A673 (cell line): ENCODE measurements around the gene ZC3H14. TPM values are rescaled to one million over a fixed set of nuclear protein-coding genes. Genes with fewer than 3 reads are reported as not detected.

Source experiments
- BruUV-seq: library from RNA; stranded (reverse); fragments of 400-500 nt; replicated peaks from 2 replicates; lab custom pipeline; 2021; lab: Mats Ljungman, UMichigan
- CTCF ChIA-PET: fragments of 300-600 bp; sonication (Branson Sonifier 250); formaldehyde crosslinking; loops from one replicate; lab custom pipeline; 2022; ENCODE audit warnings: antibody characterized with exemption; lab: Charles Lee
- POLR2A ChIA-PET: fragments of 300-600 bp; sonication (Branson Sonifier 250); formaldehyde crosslinking; loops from one replicate; lab custom pipeline; 2022; ENCODE audit warnings: antibody characterized with exemption; ENCODE audit not compliant: low non-redundant PET; lab: Charles Lee
- DNase-seq: peaks from one replicate; pipeline ENCODE4 v3.0.0-alpha.2; 2015; ENCODE audit warnings: low spot score
- H3K27ac ChIP-seq: fragments of 200-600 bp; sonication (generic); 2 replicates; pipeline ENCODE4 v1.5.1; 2016; ENCODE audit warnings: mixed run types, low read depth, mild to moderate bottlenecking, mixed read lengths, antibody characterized with exemption, low read length; ENCODE audit not compliant: poor library complexity, severe bottlenecking
- H3K27me3 ChIP-seq: fragments of 200-600 bp; sonication (generic); replicated peaks from 2 replicates; pipeline ENCODE4 v1.6.1; 2017; ENCODE audit warnings: mixed run types, low read depth, mild to moderate bottlenecking, mixed read lengths, antibody characterized with exemption, low read length; ENCODE audit not compliant: insufficient read depth, poor library complexity
- H3K36me3 ChIP-seq: fragments of 200-600 bp; sonication (generic); 2 replicates; pipeline ENCODE4 v1.6.1; 2016; ENCODE audit warnings: mixed run types, mild to moderate bottlenecking, mixed read lengths, antibody characterized with exemption, low read length; ENCODE audit not compliant: insufficient read depth, poor library complexity, severe bottlenecking
- H3K4me1 ChIP-seq: fragments of 200-600 bp; sonication (generic); 2 replicates; pipeline ENCODE4 v1.6.1; 2017; ENCODE audit warnings: mixed run types, mild to moderate bottlenecking, mixed read lengths, antibody characterized with exemption, low read length; ENCODE audit not compliant: insufficient read depth, poor library complexity, severe bottlenecking
- H3K4me3 ChIP-seq: fragments of 200-600 bp; sonication (generic); 2 replicates; pipeline ENCODE4 v1.5.1; 2016; ENCODE audit warnings: low read depth, mixed run types, mild to moderate bottlenecking, mixed read lengths, low read length; ENCODE audit not compliant: poor library complexity, severe bottlenecking
- H3K9me3 ChIP-seq: fragments of 200-600 bp; sonication (generic); 2 replicates; pipeline ENCODE4 v1.6.1; 2016; ENCODE audit warnings: mixed run types, low read depth, mild to moderate bottlenecking, mixed read lengths, antibody characterized with exemption, low read length; ENCODE audit not compliant: poor library complexity, severe bottlenecking
- CTCF ChIP-seq: fragments of 300-800, 200-600 bp; sonication (generic); conservative IDR thresholded peaks from 2 replicates; pipeline ENCODE4 v1.5.1; 2017; ENCODE audit warnings: low read depth, mild to moderate bottlenecking, antibody characterized with exemption, low read length, moderate library complexity, mixed read lengths
- EZH2 ChIP-seq: fragments of 200-600 bp; sonication (generic); IDR thresholded peaks from 2 replicates; pipeline ENCODE4 v1.6.1; 2017; ENCODE audit warnings: borderline replicate concordance, low read depth, mild to moderate bottlenecking, mixed read lengths, antibody characterized with exemption, low read length; ENCODE audit not compliant: poor library complexity, severe bottlenecking
- intact Hi-C: fragments of 100-400 bp; cut with micrococcal nuclease; formaldehyde crosslinking; loops from one replicate; pipeline ENCODE4 v1.10.0; 2022; ENCODE audit not compliant: unreplicated experiment
- total RNA-seq: library from RNA; stranded (reverse); gene quantifications from 2 replicates; pipeline ENCODE4 v1.2.3, GENCODE V29; 2021

Gene ZC3H14
- total RNA-seq, 1 experiment from 2014 or later = 93.2 TPM

GRCh38 chr14:88604212-88604611, 41.4 kb downstream of the ZC3H14 start:
- TF ChIP-seq EZH2 (no peak), CTCF (no peak)
- DNase-seq = no peak
- ChIA-PET CTCF (no interaction called here), POLR2A (no interaction called here)
- no peaks in the 10 kb centered on the region for H3K27me3 ChIP-seq
- no peak overlapping the region for H3K4me3 ChIP-seq
- peaks cover 84% of the 10 kb centered on the region for H3K36me3 ChIP-seq
- no peaks in the 10 kb centered on the region for H3K4me1 ChIP-seq
- no peaks in the 10 kb centered on the region for H3K9me3 ChIP-seq
- H3K27ac ChIP-seq = no peak overlapping the region
- intact Hi-C loops = no loop called here
- BruUV-seq = no TSS peak

- peaks cover 84% of the 10 kb centered on the region for H3K36me3 ChIP-seq
- no peak for TF ChIP-seq EZH2
- no peak for TF ChIP-seq CTCF
- H3K4me3 ChIP-seq = no peak overlapping the region
- H3K27ac ChIP-seq = no peak overlapping the region
- CTCF ChIA-PET = no interaction called here
- intact Hi-C loops = no loop called here
- no TSS peak for BruUV-seq
- H3K9me3 ChIP-seq = no peaks in the 10 kb centered on the region
- H3K27me3 ChIP-seq = no peaks in the 10 kb centered on the region
- H3K4me1 ChIP-seq = no peaks in the 10 kb centered on the region
- POLR2A ChIA-PET = no interaction called here
- no peak for DNase-seq
These were observed 42.8 kb downstream of the ZC3H14 start for GRCh38 chr14:88605594-88605993.

GRCh38 chr14:88607829-88608228, 45.0 kb downstream of the ZC3H14 start:
- Histone ChIP-seq H3K27ac (no peak overlapping the region), H3K9me3 (no peaks in the 10 kb centered on the region), H3K4me3 (no peak overlapping the region), H3K36me3 (peaks cover 84% of the 10 kb centered on the region), H3K4me1 (no peaks in the 10 kb centered on the region), H3K27me3 (no peaks in the 10 kb centered on the region)
- POLR2A ChIA-PET = no interaction called here
- DNase-seq = no peak
- BruUV-seq = no TSS peak
- TF ChIP-seq CTCF (no peak), EZH2 (no peak)
- CTCF ChIA-PET = no interaction called here
- intact Hi-C loops = no loop called here
